Endothelial cell of umbilical vein (primary cell): ENCODE results near the gene RNF157. TPM values are rescaled to one million over a fixed set of nuclear protein-coding genes. Genes with fewer than 3 reads are reported as not detected.

ENCODE experiments used
- BruUV-seq: library from RNA; stranded (reverse); fragments of 400-500 nt; replicated peaks from 2 replicates; lab custom pipeline; 2021; lab: Mats Ljungman, UMichigan
- CTCF ChIA-PET: fragments of 300-600, 350-600 bp; sonication (Branson Sonifier 250); formaldehyde crosslinking; loops from one replicate; lab custom pipeline; 2021; ENCODE audit warnings: antibody characterized with exemption, inconsistent platforms; lab: Charles Lee
- POLR2A ChIA-PET: fragments of 300-600, 350-600 bp; sonication (Branson Sonifier 250); formaldehyde crosslinking; loops from one replicate; lab custom pipeline; 2021; ENCODE audit warnings: antibody characterized with exemption, inconsistent platforms; lab: Charles Lee
- DNase-seq: peaks from one replicate; pipeline ENCODE4 v3.0.0-alpha.2; 2011; ENCODE audit warnings: low read depth, low spot score
- FAIRE-seq: peaks from 2 replicates; lab custom pipeline; 2011; peaks lifted over from hg19 to GRCh38; lab: Jason Lieb, UNC
- H2AFZ ChIP-seq: 2 replicates; pipeline ENCODE4 v1.6.0; 2012; ENCODE audit warnings: low read depth, low read length, control low read depth, inconsistent platforms
- H3K27ac ChIP-seq: 2 replicates; pipeline ENCODE4 v1.5.1; 2011; ENCODE audit warnings: low read depth, mild to moderate bottlenecking, control low read depth, low read length, moderate library complexity; ENCODE audit not compliant: insufficient read depth
- H3K27me3 ChIP-seq, 2 experiments: 2 replicates each; pipeline versions ENCODE4 v1.6.0 to v1.6.1; 2011; ENCODE audit warnings: low read length in 2 of 2, mixed read lengths in 1 of 2; ENCODE audit not compliant: control insufficient read depth in 2 of 2, insufficient read depth in 2 of 2
- H3K36me3 ChIP-seq, 2 experiments: 2 replicates in 1 of 2; 3 replicates in 1 of 2; pipeline ENCODE4 v1.5.1; 2011; ENCODE audit warnings: low read length in 2 of 2, mild to moderate bottlenecking in 1 of 2, moderate library complexity in 1 of 2; ENCODE audit not compliant: control insufficient read depth in 2 of 2, insufficient read depth in 2 of 2; ENCODE audit errors: extremely low read depth in 1 of 2
- H3K4me1 ChIP-seq: 3 replicates; pipeline ENCODE4 v1.5.1; 2011; ENCODE audit warnings: mild to moderate bottlenecking, low read length; ENCODE audit not compliant: control insufficient read depth, insufficient read depth; ENCODE audit errors: extremely low read depth
- H3K4me2 ChIP-seq: 2 replicates; pipeline ENCODE4 v1.6.1; 2011; ENCODE audit warnings: low read length, control low read depth, mixed read lengths; ENCODE audit not compliant: insufficient read depth
- H3K4me3 ChIP-seq, 3 experiments: fragments of 200-600 bp in 1 of 3; sonication (generic), shearing (Covaris generic) in 1 of 3; replicated peaks in 1 of 3; 2 replicates each; pipeline ENCODE4 v1.5.1; 2011 to 2016; ENCODE audit warnings: control low read depth in 3 of 3, low read length in 3 of 3, mild to moderate bottlenecking in 2 of 3, inconsistent platforms in 1 of 3, low read depth in 1 of 3, moderate library complexity in 1 of 3; ENCODE audit not compliant: insufficient read depth in 1 of 3
- H3K79me2 ChIP-seq: 2 replicates; pipeline ENCODE4 v1.6.0; 2012; ENCODE audit warnings: low read length, inconsistent platforms; ENCODE audit not compliant: control insufficient read depth, insufficient read depth
- H3K9ac ChIP-seq: replicated peaks from 2 replicates; pipeline ENCODE3; 2011; ENCODE audit warnings: low read length, control low read depth; ENCODE audit not compliant: insufficient read depth; ENCODE audit errors: extremely low read depth
- H3K9me1 ChIP-seq: replicated peaks from 3 replicates; pipeline ENCODE4 v1.6.0; 2011; ENCODE audit warnings: mild to moderate bottlenecking, low read length; ENCODE audit not compliant: control insufficient read depth, insufficient read depth; ENCODE audit errors: extremely low read depth
- H3K9me3 ChIP-seq: replicated peaks from 2 replicates; pipeline ENCODE4 v1.5.1; 2012; ENCODE audit warnings: low read length, inconsistent platforms; ENCODE audit not compliant: control insufficient read depth, insufficient read depth
- H4K20me1 ChIP-seq: replicated peaks from 2 replicates; pipeline ENCODE3; 2011; ENCODE audit warnings: mild to moderate bottlenecking, low read length; ENCODE audit not compliant: control insufficient read depth, insufficient read depth; ENCODE audit errors: extremely low read depth
- CTCF ChIP-seq, 2 donors: IDR thresholded peaks; 1 replicate in 1 of 2; 2 replicates in 1 of 2; pipeline ENCODE4 v1.5.1; 2011; ENCODE audit warnings: low read length in 2 of 2, mild to moderate bottlenecking in 2 of 2, moderate library complexity in 2 of 2, control low read depth in 1 of 2, inconsistent platforms in 1 of 2, low read depth in 1 of 2; ENCODE audit not compliant: insufficient read depth in 1 of 2; ENCODE audit errors: extremely low read depth in 1 of 2
- EZH2 ChIP-seq: IDR thresholded peaks from 2 replicates; pipeline ENCODE4 v1.6.1; 2012; ENCODE audit warnings: borderline replicate concordance, low read depth, mild to moderate bottlenecking, moderate library complexity, low read length, inconsistent platforms; ENCODE audit not compliant: severe bottlenecking
- FOS ChIP-seq: IDR thresholded peaks from 2 replicates; pipeline ENCODE4 v1.6.1; 2011; ENCODE audit warnings: mild to moderate bottlenecking, low read length, moderate library complexity, borderline replicate concordance; ENCODE audit not compliant: insufficient read depth
- GATA2 ChIP-seq: IDR thresholded peaks from 2 replicates; pipeline ENCODE4 v1.7.0; 2011; ENCODE audit warnings: low read depth, mild to moderate bottlenecking, moderate library complexity, mixed read lengths, low read length; ENCODE audit not compliant: insufficient read length, insufficient read depth
- JUN ChIP-seq: IDR thresholded peaks from 2 replicates; pipeline ENCODE4 v1.6.1; 2011; ENCODE audit warnings: borderline replicate concordance, low read depth; ENCODE audit not compliant: insufficient read length, insufficient read depth
- MYC ChIP-seq: IDR thresholded peaks from one replicate; pipeline ENCODE4 v1.6.1; 2011; ENCODE audit warnings: mild to moderate bottlenecking, low read depth, low read length
- POLR2A ChIP-seq: IDR thresholded peaks from 2 replicates; pipeline ENCODE4 v1.6.1; 2012; ENCODE audit warnings: low read depth, mild to moderate bottlenecking, control low read depth, low read length
- POLR2AphosphoS5 ChIP-seq: IDR thresholded peaks from 2 replicates; pipeline ENCODE4 v1.6.1; 2012; ENCODE audit warnings: low read depth, mild to moderate bottlenecking, control low read depth, low read length, moderate library complexity; ENCODE audit not compliant: insufficient read depth
- dilution Hi-C: fragments of 300-500 bp; cut with MboI; formaldehyde crosslinking; loops from one replicate; pipeline ENCODE4 v1.15.0; 2019; ENCODE audit warnings: low sequenced_read_pairs; ENCODE audit not compliant: extremely low pct_ligation_motif_present
- intact Hi-C: fragments of 100-400 bp; cut with micrococcal nuclease; formaldehyde crosslinking; loops from one replicate; pipeline ENCODE4 v1.10.0; 2022
- polyA plus RNA-seq, 4 experiments: library from polyadenylated mRNA; depleted of rRNA in 3 of 4; stranded (reverse) in 3 of 4; unstranded in 1 of 4; fragments of >200 nt; gene quantifications; 2 replicates each; pipeline versions ENCODE4 v1.2.1 to v1.2.3, GENCODE V29; 2011 to 2012; ENCODE audit warnings: missing spikeins in 1 of 4
- total RNA-seq: library from RNA; stranded (reverse); gene quantifications from 2 replicates; pipeline ENCODE4 v1.2.3, GENCODE V29; 2021
- TF ChIP-seq, protein P1 (sequence below): IDR thresholded peaks from 2 replicates; pipeline ENCODE4 v1.6.1; 2011; ENCODE audit not compliant: insufficient read depth, insufficient read length

RNF157 gene
- total and polyA plus RNA-seq, 2 donors (not counting 3 experiments of a cell fraction or from before 2014, with no cell fraction given): 0.07 to 0.86 TPM

GRCh38 chr17:76174037-76174436 is 66.3 kb downstream of the RNF157 start:
- no peaks in the 10 kb centered on the region for H3K79me2 ChIP-seq
- intact Hi-C loops: no loop called here
- no peaks in the 10 kb centered on the region for H3K36me3 ChIP-seq
- no TSS peak for BruUV-seq
- no peaks in the 10 kb centered on the region for H4K20me1 ChIP-seq
- no peaks in the 10 kb centered on the region for H3K27me3 ChIP-seq
- CTCF ChIA-PET: interaction anchor here (0.9 to 1.7 kb wide), 4 partner anchors 8 to 106 kb away, joined by 3 to 13 read pairs (median 4); no protein-coding TSS in a partner anchor
- H3K4me2 ChIP-seq: no peak overlapping the region
- H2AFZ ChIP-seq: no peak overlapping the region
- POLR2A ChIA-PET: no interaction called here
- DNase-seq (no peak), FAIRE-seq (no peak)
- H3K27ac ChIP-seq: no peak overlapping the region
- no peak overlapping the region for H3K4me3 ChIP-seq
- dilution Hi-C loops: no loop called here
- H3K9me3 ChIP-seq: no peaks in the 10 kb centered on the region
- H3K4me1 ChIP-seq: no peaks in the 10 kb centered on the region
- TF ChIP-seq POLR2AphosphoS5 (no peak), JUN (no peak), GATA2 (no peak), FOS (no peak), MYC (no peak), EZH2 (no peak), POLR2A (no peak), CTCF (IDR thresholded peaks at IDR 0.05; ENCODE audit: extremely low read depth in 1 of 2, insufficient read depth in 1 of 2, low read depth in 1 of 2, low read length in 2 of 2) (no peak)
- TF ChIP-seq, protein P1, sequence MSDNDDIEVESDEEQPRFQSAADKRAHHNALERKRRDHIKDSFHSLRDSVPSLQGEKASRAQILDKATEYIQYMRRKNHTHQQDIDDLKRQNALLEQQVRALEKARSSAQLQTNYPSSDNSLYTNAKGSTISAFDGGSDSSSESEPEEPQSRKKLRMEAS: no peak
- no peak overlapping the region for H3K9ac ChIP-seq
- H3K9me1 ChIP-seq: no peaks in the 10 kb centered on the region
